Neural cell (in vitro differentiated cells): Measurements from ENCODE around the gene PLSCR3.

Source experiments
- EP300 ChIP-seq: fragments of 450-650 bp; conservative IDR thresholded peaks from 2 replicates; pipeline ENCODE4 v1.6.1; 2014; ENCODE audit warnings: antibody characterized with exemption, mild to moderate bottlenecking, moderate library complexity; ENCODE audit not compliant: poor library complexity, severe bottlenecking
- EZH2 ChIP-seq: fragments of 200-600, 300-800 bp; shearing (Covaris generic), sonication (generic); IDR thresholded peaks from 2 replicates; pipeline ENCODE4 v1.6.1; 2014; ENCODE audit warnings: antibody characterized with exemption, low read length, borderline replicate concordance, mild to moderate bottlenecking; ENCODE audit not compliant: insufficient read depth, poor library complexity, severe bottlenecking
- POLR2AphosphoS5 ChIP-seq: IDR thresholded peaks from 2 replicates; pipeline ENCODE4 v1.6.1; 2012
- SMC3 ChIP-seq: fragments of 450-650 bp; conservative IDR thresholded peaks from 2 replicates; pipeline ENCODE4 v1.6.1; 2014; ENCODE audit warnings: antibody characterized with exemption, mild to moderate bottlenecking, moderate library complexity; ENCODE audit not compliant: poor library complexity
- TF ChIP-seq, protein P1 (sequence below): fragments of 450-650 bp; IDR thresholded peaks from 2 replicates; pipeline ENCODE4 v1.5.1; 2014; ENCODE audit warnings: antibody characterized with exemption, mild to moderate bottlenecking, moderate library complexity; ENCODE audit not compliant: poor library complexity, severe bottlenecking

DNA sequence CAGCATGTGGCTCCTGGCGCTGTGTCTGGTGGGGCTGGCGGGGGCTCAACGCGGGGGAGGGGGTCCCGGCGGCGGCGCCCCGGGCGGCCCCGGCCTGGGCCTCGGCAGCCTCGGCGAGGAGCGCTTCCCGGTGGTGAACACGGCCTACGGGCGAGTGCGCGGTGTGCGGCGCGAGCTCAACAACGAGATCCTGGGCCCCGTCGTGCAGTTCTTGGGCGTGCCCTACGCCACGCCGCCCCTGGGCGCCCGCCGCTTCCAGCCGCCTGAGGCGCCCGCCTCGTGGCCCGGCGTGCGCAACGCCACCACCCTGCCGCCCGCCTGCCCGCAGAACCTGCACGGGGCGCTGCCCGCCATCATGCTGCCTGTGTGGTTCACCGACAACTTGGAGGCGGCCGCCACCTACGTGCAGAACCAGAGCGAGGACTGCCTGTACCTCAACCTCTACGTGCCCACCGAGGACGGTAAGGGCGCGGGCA is 14.0 kb upstream of the PLSCR3 start:
- no peak for TF ChIP-seq EP300
- TF ChIP-seq, protein P1, sequence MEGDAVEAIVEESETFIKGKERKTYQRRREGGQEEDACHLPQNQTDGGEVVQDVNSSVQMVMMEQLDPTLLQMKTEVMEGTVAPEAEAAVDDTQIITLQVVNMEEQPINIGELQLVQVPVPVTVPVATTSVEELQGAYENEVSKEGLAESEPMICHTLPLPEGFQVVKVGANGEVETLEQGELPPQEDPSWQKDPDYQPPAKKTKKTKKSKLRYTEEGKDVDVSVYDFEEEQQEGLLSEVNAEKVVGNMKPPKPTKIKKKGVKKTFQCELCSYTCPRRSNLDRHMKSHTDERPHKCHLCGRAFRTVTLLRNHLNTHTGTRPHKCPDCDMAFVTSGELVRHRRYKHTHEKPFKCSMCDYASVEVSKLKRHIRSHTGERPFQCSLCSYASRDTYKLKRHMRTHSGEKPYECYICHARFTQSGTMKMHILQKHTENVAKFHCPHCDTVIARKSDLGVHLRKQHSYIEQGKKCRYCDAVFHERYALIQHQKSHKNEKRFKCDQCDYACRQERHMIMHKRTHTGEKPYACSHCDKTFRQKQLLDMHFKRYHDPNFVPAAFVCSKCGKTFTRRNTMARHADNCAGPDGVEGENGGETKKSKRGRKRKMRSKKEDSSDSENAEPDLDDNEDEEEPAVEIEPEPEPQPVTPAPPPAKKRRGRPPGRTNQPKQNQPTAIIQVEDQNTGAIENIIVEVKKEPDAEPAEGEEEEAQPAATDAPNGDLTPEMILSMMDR = no peak
- TF ChIP-seq EZH2 = no peak
- no peak for TF ChIP-seq SMC3
- TF ChIP-seq POLR2AphosphoS5 = no peak
